NCI-H2227 (cell line): ENCODE data around the gene PRR23E.

Experiments
- DNase-seq: peaks from one replicate; lab custom pipeline; 2025; ENCODE audit not compliant: unreplicated experiment; lab: John Stamatoyannopoulos, UW

The PRR23E gene

GRCh38 chr3:127222163-127222562 lies 29.2 kb downstream of the PRR23E start:
- DNase-seq = no peak

GRCh38 chr3:127222664-127223063 lies 29.7 kb downstream of the PRR23E start:
- DNase-seq = no peak

DNA sequence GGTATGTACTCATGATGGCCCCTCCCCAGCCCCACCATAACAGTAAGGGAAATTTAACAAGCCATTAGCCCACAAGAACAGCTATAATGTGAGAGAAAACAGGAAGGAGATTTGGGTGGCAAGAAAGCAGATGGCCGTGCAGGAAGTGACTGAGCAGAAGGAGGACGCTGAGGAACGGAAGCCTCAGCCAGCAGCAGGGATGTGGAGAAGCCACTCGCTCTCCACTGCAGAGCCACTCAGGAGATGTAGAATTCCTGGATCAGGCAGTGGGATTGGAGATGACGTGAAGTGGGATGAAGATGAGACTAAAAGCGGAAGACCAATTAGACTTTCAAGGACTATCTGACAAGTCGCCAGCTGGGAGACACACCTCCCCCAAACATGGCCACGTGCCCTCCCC lies 31.2 kb downstream of the PRR23E start:
- DNase-seq = no peak

DNA sequence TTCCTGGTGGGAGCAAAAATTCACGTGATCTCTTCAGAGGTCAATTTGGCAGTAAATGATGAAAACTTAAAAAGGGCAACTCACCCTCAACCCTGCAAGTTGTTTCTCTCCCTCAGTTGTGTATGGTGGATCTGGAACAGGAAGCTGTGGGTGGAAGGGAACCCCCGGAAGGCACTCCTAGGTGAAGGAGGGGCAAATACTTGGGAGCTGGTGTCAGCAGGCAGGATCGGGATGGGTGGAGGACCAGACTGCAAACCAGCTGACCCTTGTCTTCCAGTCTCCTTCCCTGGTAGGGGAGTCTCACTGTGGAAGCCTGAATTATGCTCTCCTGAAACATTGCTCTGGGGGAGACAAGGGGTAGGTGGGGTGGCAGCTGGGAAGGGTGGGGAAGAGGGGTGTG lies 33.5 kb downstream of the PRR23E start:
- DNase-seq = no peak

- DNase-seq = no peak
Observed at GRCh38 chr3:127226946-127227842, 34.3 kb downstream of the PRR23E start.

DNA sequence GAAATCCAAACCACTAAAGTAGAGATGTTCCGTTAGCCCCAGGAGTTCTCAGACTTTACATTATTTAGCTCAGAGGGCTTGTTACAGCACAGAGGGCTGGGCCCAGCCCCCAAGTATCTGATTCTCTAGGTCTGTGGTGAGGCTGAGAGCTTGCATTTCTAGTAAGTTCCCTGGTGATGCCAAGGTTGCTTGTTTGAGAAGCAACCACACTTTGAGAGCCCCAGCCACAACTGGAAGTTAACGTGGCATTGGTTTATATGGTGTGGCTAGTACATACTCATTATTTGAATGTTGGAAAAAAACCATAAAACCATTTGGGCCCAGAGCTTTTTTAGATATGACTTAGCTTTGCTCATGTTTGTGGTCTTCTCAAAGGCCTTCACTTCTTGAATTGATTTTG lies 35.9 kb downstream of the PRR23E start:
- DNase-seq = no peak

DNA sequence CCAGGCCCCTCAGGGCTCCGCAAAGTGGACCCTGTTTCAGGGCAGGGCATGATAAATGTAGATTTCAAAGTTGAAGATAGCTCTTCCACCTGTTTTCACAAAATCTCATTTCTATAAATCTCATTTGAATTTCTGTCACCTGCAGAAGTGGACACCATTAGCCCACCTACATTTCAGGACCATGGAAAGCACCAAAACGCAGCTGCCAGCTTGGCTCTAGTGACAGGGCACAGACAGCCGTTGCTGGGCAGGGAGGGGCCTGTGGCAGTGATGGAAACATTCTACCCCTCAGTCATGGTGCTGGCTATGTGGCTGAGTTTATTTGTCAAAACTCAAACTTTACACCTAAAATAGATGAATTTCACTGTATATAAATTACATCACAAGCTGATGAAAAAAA lies 40.4 kb downstream of the PRR23E start:
- DNase-seq = no peak

- no peak for DNase-seq
Observed at GRCh38 chr3:127234778-127235177, 41.8 kb downstream of the PRR23E start.

GRCh38 chr3:127235706-127236105 lies 42.8 kb downstream of the PRR23E start:
- no peak for DNase-seq

DNA sequence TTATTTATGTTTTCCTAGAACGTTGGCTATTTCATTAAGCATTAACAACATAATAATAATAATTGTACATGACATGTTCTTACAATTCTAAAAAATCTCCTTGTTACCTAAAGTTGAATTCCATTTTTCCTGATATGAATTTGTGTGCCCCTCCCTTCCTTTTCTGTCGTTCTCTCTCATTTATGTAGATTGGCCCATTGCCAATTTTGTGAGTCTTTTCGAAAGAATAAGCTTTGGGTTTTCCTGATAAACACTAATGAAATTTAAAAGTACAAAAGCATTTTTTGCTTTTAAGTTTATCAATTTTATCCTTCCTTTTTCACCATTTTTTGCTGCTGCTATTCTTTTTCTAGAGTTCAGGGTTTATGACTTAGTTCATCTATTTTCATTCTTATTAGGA lies 44.9 kb downstream of the PRR23E start:
- no peak for DNase-seq

- no peak for DNase-seq
Observed at GRCh38 chr3:127238602-127239001, 45.7 kb downstream of the PRR23E start.

DNA sequence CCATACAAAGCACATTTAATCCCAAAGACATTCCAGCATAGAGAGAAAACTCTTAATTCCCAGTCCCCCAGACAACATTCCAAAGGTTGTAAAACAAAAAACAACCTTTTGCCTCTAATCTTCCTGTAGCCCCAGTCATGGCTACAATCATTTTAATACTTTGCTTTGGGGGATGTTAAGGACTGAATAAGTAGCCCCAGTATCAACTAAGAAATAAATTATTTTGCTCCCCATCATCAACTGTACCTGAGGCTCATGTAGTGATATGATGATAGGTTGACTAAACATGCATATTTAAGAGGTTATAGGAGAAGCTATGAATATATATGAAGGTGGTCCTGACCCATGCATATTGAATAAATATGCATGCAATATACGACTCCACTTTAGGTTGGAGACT lies 54.4 kb downstream of the PRR23E start:
- no peak for DNase-seq
